Testis (tissue), 2 donors: Measurements from ENCODE around the gene RRP1B.

Experiments used
- POLR2A ChIP-seq: fragments of 450-650 bp; IDR thresholded peaks from one replicate; pipeline ENCODE4 v1.6.1; 2017; ENCODE audit warnings: antibody characterized with exemption, mild to moderate bottlenecking, moderate library complexity
- TF ChIP-seq, protein P1 (sequence below), 3 experiments: fragments of 450-650 bp in 2 of 3; fragments of 200-600 bp in 1 of 3; sonication (generic) in 1 of 3; IDR thresholded peaks; one replicate each; pipeline ENCODE4 v1.5.1; 2016 to 2019; ENCODE audit warnings: antibody characterized with exemption in 3 of 3, mild to moderate bottlenecking in 2 of 3, moderate library complexity in 1 of 3

DNA sequence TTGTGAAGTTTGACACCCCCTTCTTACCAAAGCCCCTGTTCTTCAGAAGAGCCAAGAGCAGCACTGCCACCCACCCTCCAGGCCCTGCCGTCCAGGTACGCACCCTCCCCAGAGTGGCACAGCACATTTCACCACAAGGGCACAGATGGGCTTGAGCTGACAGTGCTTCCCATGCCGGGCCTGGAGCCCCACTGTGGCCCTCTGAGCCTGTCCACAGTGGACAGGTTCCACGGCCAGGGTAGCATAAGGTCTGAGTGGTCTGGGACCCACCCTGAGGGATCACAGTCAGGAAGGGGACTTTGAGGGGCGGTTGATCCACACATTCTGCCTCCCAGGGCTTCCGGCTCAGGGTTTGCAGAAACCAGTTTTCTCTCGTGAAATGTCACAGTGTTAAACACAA is 31.0 kb downstream of the RRP1B start:
- no peak for TF ChIP-seq POLR2A
- TF ChIP-seq, protein P1, sequence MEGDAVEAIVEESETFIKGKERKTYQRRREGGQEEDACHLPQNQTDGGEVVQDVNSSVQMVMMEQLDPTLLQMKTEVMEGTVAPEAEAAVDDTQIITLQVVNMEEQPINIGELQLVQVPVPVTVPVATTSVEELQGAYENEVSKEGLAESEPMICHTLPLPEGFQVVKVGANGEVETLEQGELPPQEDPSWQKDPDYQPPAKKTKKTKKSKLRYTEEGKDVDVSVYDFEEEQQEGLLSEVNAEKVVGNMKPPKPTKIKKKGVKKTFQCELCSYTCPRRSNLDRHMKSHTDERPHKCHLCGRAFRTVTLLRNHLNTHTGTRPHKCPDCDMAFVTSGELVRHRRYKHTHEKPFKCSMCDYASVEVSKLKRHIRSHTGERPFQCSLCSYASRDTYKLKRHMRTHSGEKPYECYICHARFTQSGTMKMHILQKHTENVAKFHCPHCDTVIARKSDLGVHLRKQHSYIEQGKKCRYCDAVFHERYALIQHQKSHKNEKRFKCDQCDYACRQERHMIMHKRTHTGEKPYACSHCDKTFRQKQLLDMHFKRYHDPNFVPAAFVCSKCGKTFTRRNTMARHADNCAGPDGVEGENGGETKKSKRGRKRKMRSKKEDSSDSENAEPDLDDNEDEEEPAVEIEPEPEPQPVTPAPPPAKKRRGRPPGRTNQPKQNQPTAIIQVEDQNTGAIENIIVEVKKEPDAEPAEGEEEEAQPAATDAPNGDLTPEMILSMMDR (IDR thresholded peaks at IDR 0.05): no peak
